ENCODE data around the gene UQCRHL. TPM values are rescaled to one million over a fixed set of nuclear protein-coding genes. Genes with fewer than 3 reads are reported as not detected.
"Not testable (repeated sequence)": the region's sequence is repeated elsewhere in the genome, so short reads cannot be mapped to it uniquely, and the experiment has no call there.

Gene UQCRHL
- polyA plus RNA-seq, 2 of the 4 experiments (the other 2 are of a cell fraction): 0.68 to 4.1 TPM

- TF ChIP-seq BCL3 (IDR thresholded peaks at IDR 0.05) (0 out of 3 replicates have a peak, but pooled peaks have one; percentile 16), MYC (IDR thresholded peaks at IDR 0.05; ENCODE audit: borderline replicate concordance, low read length) (peak; percentile 17; the same call in 1 of the 2 replicates), JUN (IDR thresholded peaks at IDR 0.05) (peak in 1 of 2 experiments; percentile 29; a peak in 1 of 5 replicates), MAX (IDR thresholded peaks at IDR 0.05) (peak; percentile 62), CBX2 (IDR thresholded peaks at IDR 0.05; ENCODE audit: borderline replicate concordance, low read depth) (no peak), HDAC2 (IDR thresholded peaks at IDR 0.05) (no peak), POLR2A (IDR thresholded peaks at IDR 0.05; ENCODE audit: low read length) (peak; percentile 25), RAD21 (conservative IDR thresholded peaks at IDR 0.05 in 1 of 2, IDR thresholded peaks at IDR 0.05 in 1 of 2) (no peak), HOXA7 (CRISPR knock-in tag; IDR thresholded peaks at IDR 0.05) (no peak), MAZ (IDR thresholded peaks at IDR 0.05; ENCODE audit: borderline replicate concordance, low read depth, low read length) (no peak), FOSL2 (IDR thresholded peaks at IDR 0.05) (no peak), FOSL2 (CRISPR knock-in tag; IDR thresholded peaks at IDR 0.05) (peak; percentile 72)
- CTCF ChIA-PET: interaction anchor here (0.6 to 3.9 kb wide), 10 partner anchors 10 to 41 kb away, joined by 3 to 17 read pairs (median 5); partner anchors contain the start of gene SPEN
- Histone ChIP-seq H3K9me3 (no peaks in the 10 kb centered on the region), H3K4me2 (peak overlapping the region; percentile 89), H3K4me1 (peaks cover 20% of the 10 kb centered on the region), H3K27ac (peak overlapping the region; percentile 98 to 100), H3K4me3 (peak overlapping the region; percentile 77)
- WGBS (ENCODE audit: missing lambda C conversion rate): 0% methylated on average over 20 of the region's 24 CpGs
- DNase-seq (ENCODE audit: low read depth in 1 of 2, low spot score in 1 of 2) (peak in 1 of 2 experiments; percentile 78), ATAC-seq (peak in 1 of 2 experiments; percentile 33; a peak in 3 of 6 replicates), FAIRE-seq (no peak)
- POLR2A ChIA-PET: interaction anchor here (0.6 to 5.4 kb wide), 17 partner anchors 9 to 288 kb away, joined by 3 to 98 read pairs (median 5); partner anchors contain the start of gene SPEN
These were observed 25.7 kb upstream of the UQCRHL start for GRCh38 chr1:15833069-15833679.

- H3K27ac ChIP-seq: peak overlapping the region in 1 of 2 experiments; percentile 34; a peak in 1 of 6 replicates
These were observed 22.8 kb upstream of the UQCRHL start for GRCh38 chr1:15830258-15830657.

GRCh38 chr1:15828931-15829330, 21.5 kb upstream of the UQCRHL start:
- CTCF ChIA-PET: interaction anchor here (2.6 kb wide), 1 partner anchor 13 kb away, joined by 15 read pairs; no protein-coding TSS in a partner anchor
- FAIRE-seq: not testable (repeated sequence)

More at GRCh38 chr1:15830258-15830657, 22.8 kb upstream of the UQCRHL start:
- Histone ChIP-seq H3K9me3 (no peaks in the 10 kb centered on the region), H3K4me1 (peaks cover 15% of the 10 kb centered on the region), H3K4me2 (no peak overlapping the region), H3K4me3 (no peak overlapping the region)
- ChIA-PET POLR2A (interaction anchor here (0.6 kb wide), 1 partner anchor 15 kb away, joined by 8 read pairs; no protein-coding TSS in a partner anchor), CTCF (interaction anchor here (2.6 kb wide), 1 partner anchor 15 kb away, joined by 15 read pairs; no protein-coding TSS in a partner anchor)
- FAIRE-seq: no peak
- DNase-seq (ENCODE audit: low read depth in 1 of 2, low spot score in 1 of 2): no peak
- ATAC-seq: no peak
- 79% methylated on average over 1 of the region's 1 CpG for WGBS (ENCODE audit: missing lambda C conversion rate)
- no peak for TF ChIP-seq PHF8 (IDR thresholded peaks at IDR 0.05; ENCODE audit: borderline replicate concordance, low read depth)
- TF ChIP-seq MAFK (IDR thresholded peaks at IDR 0.05; ENCODE audit: partially characterized antibody): no peak
- TF ChIP-seq KDM1A (IDR thresholded peaks at IDR 0.05; ENCODE audit: low read depth): no peak
- TF ChIP-seq REST (IDR thresholded peaks at IDR 0.05): no peak

GRCh38 chr1:15827567-15827966, 20.1 kb upstream of the UQCRHL start:
- DNase-seq (ENCODE audit: low read depth in 1 of 2, low spot score in 1 of 2); FAIRE-seq; H3K4me3 ChIP-seq; H3K4me2 ChIP-seq; H3K27ac ChIP-seq; H3K9me3 ChIP-seq; POLR2A ChIA-PET; ATAC-seq: not testable (repeated sequence)
- 77% methylated on average over 15 of the region's 15 CpGs for WGBS (ENCODE audit: missing lambda C conversion rate)
- CTCF ChIA-PET: interaction anchor here (0.6 to 1.2 kb wide), 3 partner anchors 12 to 60 kb away, joined by 3 to 4 read pairs (median 3); no protein-coding TSS in a partner anchor
- H3K4me1 ChIP-seq: peaks cover 11% of the 10 kb centered on the region

More at GRCh38 chr1:15828931-15829330, 21.5 kb upstream of the UQCRHL start:
- DNase-seq (ENCODE audit: low read depth in 1 of 2, low spot score in 1 of 2); POLR2A ChIA-PET; H3K27ac ChIP-seq; H3K4me2 ChIP-seq; ATAC-seq; H3K9me3 ChIP-seq; H3K4me3 ChIP-seq: not testable (repeated sequence)
- peaks cover 15% of the 10 kb centered on the region for H3K4me1 ChIP-seq
- WGBS (ENCODE audit: missing lambda C conversion rate): 89% methylated on average over 13 of the region's 14 CpGs

All from A549 (cell line).